HG03439 (cell line): Measurements from ENCODE around the gene EFNB2.
A peak's percentile ranks its signal among the peaks of the same experiment; 100 is the strongest.

Experiments
- ATAC-seq: cut with Tn5 transposase; IDR thresholded peaks from one replicate; pipeline ENCODE4 v1.9.1; 2021; ENCODE audit warnings: mild to moderate bottlenecking, moderate library complexity; ENCODE audit not compliant: unreplicated experiment

Gene EFNB2

DNA sequence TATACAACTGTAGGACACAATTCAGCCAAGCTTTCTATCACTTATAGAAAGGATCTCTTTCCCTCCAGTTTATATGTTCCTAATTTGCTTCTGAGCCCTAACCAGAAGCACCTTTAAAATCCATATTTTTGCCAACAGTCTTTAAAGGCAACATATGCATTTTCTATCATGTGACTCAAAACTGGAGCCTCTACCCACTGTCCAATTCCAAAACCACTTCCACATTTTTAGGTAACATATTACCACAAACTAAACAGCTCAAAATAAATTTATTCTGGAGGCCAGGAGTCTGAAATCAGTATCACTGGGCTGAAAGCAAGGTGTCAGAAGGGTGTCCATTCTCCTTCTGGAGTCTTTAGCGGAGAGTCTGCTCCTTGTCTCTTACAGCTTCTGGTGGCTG is 15.9 kb upstream of the EFNB2 start:
- no peak for ATAC-seq

- ATAC-seq: no peak
Measured at GRCh38 chr13:106550570-106551135, 15.2 kb upstream of the EFNB2 start.

DNA sequence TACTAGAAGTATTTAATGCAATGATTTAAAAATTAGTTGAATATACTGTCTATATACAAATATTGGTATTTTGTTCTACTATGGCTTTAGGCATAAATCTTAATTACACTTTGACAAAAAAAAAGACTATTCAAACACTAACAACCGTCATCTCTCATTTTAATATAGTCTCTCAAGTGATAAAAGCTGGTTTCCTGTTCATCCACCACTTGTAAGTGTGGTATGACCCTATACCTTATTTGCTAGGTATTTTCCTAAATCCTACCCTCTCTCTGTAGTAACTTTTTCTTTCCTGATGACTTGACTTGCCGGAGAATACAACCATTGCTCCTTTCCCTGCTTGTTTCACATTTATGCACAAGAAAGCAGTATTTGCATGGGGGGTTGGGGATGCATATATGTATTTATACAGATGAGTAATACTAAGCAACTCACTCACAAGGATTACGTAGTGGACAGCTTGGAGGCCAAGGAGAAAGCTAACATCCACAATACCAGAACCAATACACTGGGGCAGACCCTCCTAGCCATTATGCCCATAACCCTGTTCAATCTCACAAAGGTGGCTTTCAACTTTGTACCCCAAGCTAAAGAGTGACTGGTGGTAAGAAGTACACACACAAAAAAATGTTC is 12.7 kb upstream of the EFNB2 start:
- ATAC-seq: no peak

DNA sequence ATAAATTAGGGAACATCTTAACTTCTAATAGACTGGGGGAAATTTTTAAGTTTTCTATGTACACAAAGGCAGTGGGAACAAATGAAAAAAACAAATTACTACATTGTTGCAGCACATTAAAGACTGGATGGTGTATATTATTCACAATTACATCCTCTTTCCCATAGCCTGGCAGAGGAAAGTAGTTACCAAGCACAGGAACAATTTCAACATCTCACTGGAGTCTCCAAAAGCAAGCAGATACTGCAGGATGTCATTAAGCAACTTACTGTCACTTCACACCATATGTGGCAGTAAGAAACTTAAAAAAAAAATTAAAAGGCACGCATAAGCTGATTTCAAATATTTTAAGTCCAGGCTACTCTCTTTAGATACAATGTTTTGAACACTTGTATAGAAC is 6.4 kb upstream of the EFNB2 start:
- ATAC-seq: no peak

DNA sequence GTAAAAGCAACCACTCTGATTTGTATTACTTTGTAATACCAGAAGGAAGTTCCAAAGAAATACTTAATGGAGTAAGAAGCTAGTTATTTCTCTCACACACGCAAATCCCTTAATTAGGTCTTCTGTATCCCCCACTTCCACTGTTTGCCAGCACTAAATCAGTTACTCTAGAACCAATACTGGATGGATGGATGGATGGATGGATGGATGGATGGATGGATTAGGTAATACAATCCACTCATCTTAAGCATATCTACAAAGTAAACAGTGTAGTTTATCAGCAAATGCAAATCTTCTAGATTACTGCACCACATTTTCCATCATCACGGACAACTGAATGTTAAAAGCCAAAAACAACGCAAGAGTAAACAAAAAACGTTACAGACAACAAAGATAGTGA is 5.2 kb upstream of the EFNB2 start:
- ATAC-seq: no peak

DNA sequence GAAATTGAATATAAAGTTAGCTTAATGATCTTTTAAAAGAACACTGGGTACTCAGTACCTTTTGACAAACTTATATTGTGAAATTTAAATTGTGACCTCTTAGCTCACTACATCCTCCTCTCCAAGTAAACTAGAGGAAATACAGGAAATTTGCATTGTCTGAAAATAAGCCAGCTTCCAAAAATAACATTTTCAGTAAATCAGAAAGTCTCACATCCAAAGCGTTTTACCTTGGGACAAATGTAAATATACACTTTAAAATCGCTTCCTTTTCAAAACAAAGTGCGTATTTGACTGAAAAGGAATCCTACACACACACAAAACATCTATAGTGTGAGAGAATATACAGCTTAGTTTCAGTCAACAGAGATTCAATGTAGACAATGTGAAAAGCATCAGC is 2.1 kb upstream of the EFNB2 start:
- no peak for ATAC-seq

DNA sequence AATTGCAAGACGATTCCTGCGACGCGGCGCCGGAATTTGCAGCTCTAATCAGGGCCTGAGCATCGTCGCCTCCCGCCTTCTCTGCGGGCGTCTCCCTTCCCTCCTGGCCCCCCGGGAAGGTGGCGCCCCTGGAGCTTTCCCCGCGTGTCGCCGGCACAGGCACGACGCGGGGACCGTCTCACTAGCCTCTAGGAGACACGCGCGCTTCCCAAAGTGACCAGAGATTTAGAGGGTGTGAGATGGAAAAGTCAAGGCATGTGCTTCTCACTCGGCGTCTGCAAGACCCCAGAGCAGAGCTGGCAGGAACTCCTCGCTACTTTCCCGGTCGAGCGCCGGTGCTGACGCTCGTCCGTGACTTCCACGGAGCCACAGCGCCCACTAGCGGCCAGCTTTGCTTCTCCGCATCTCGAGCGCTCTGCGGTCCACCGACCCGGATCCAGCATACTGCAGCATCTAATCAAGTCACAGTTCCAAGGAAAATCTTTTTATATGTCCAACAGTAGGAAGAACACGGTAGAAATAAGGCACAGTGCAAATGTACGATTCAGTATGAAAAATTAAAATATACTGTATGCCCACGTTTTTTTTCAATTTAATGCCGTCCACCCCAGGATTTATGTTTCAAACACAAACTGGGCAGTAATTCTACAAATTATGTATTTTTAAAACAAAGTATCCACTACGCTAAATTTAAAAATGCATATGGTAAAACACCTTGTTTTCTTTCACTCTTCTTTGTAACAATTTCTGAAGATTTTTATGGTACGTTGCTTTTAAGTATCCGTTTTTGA is 977 bp upstream of the EFNB2 start:
- ATAC-seq: peak; percentile 48

DNA sequence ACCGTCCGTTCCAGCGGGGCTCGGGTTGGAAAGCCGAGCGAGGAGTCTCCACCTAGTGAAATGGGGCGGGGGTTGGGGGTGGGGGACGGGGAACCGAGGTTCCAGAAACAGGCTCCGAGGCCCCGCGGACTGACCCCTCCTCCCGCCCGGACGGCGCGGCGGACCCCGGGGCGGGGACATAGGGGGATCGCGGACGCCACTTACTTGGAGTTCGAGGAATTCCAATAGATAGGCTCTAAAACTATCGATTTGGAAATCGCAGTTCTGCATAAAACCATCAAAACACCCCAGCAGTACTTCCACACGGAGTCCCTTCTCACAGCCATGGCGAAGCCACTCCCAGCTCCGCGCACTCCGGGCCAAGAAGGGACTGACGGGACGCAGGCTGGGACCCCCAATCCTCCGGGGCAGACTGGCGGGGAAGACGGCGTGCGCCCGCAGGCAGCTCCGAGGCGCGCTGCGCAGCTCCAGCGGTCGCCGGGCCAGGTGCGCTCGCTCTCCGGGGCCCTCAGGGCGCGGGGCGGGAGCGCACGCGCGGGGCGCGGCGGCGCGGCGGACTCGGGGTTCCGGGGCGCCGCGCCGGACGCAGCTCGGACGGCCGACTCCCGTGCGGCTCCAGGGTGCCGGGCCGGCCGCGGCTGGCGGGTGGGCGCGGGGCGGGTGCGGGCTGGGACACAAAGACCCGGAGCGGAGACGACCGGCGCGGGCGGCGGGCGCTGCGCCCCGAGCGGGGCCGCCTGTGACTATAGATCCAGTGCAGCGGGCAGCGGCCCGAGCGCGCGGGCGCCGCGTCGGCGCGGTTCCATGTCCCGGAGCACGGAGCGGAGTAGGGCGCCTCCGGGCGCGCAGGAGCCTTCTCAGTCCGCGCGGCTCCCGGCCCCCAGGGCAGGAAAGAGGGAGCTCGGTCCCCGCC is 567 bp downstream of the EFNB2 start:
- ATAC-seq: peak; percentile 31

- no peak for ATAC-seq
Measured at GRCh38 chr13:106533943-106534638, 1.4 kb downstream of the EFNB2 start.

DNA sequence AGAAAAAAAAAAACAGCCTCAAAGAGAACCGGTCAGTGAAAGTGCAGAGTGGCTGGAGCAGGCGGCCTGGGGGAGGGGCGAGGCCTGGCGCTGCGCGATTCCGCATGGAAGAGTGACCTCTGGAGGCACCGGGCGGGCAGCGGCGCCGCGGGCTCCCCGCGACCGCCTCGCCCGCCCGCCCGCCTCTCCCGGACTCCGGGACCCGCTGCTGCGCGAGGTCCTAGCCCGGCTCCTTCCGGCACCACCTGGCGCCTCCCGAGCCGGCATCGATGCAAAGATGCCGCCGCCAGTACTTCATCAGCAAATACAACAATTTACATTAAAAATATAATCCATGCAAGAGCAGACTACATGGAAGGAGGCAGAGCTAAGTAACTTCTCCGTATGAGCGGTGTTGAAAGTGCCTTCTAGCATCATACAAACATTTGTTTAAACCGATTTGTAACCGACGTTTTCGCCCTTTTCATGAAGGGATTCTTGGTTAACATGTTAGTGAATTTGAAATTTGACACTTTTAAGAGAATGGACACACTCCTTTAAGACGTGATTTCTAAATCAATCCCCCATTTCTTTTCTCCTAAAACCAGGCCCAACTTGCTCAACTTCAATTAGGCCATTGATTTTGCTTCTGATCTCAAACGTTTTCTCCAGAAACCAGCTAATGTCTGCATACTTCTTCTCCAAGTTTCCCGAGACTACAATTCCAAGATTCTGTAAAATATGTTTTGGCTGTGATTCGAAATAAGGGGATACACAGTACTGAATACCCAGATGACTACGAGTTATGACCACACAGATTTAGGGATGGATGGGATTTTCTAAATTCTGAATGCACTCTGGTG is 2.1 kb downstream of the EFNB2 start:
- ATAC-seq: no peak

- no peak for ATAC-seq
Measured at GRCh38 chr13:106532111-106532929, 3.1 kb downstream of the EFNB2 start.

GRCh38 chr13:106530980-106531481 is 4.4 kb downstream of the EFNB2 start:
- ATAC-seq: no peak

GRCh38 chr13:106530171-106530851 is 5.2 kb downstream of the EFNB2 start:
- no peak for ATAC-seq

GRCh38 chr13:106529415-106530170 is 5.9 kb downstream of the EFNB2 start:
- no peak for ATAC-seq

DNA sequence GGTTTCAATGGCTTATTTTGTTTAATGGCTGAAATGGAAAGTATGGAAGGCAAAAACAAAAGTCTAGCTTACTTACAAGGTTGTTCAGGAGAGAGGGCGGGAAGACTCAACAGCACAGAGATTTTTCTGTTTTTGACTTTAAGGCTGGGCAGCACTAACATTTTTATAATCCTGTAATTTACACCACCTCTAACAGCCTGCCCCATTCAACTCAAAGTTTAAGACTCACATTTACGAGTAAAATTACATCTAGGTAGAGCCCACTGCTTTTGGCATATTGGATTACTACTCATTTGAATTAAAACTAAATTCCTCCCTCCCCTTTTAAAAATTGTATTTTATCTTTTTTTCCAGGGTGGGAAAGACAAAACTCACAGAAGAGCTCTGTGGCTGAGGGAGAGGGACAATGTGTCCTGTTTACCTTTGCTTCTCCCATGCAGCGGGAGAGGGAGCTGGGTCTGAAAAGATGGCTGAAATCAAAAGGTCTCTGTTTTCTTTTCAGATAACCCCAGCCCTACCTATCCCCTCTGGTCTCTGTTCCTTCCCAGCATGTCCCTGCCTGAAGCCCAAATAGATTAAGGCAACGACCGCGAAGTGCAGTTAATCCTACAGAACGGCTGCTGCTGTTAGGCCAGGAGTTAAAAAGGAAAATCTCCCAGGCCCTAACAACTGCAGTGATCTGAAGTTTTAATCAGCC is 6.6 kb downstream of the EFNB2 start:
- no peak for ATAC-seq

DNA sequence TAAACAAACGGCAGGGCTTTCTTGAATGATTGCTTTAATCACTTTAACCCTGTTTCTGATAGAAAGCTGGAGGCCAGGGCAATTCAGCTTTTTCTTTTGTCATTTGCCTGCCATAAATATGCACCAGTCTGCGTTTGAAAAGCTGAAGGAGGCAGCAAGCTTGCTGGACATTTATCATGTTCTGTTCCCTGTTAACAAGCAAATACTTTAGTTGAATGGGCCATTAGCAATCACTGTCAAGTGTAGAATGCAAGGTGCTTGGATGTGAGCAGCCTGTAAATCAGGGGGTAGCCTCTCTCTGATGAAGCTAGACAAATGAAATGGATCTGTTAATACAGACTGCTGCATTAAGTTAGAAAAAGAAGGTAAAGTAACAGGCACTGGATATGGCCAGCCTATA is 7.6 kb downstream of the EFNB2 start:
- no peak for ATAC-seq

GRCh38 chr13:106527445-106527801 is 8.0 kb downstream of the EFNB2 start:
- ATAC-seq: no peak
